Caco-2 (cell line): ENCODE data around the gene TNS3. TPM values are rescaled to one million over a fixed set of nuclear protein-coding genes. Genes with fewer than 3 reads are reported as not detected.

ENCODE experiments used
- BruUV-seq: library from RNA; stranded (reverse); fragments of 400-500 nt; replicated peaks from 2 replicates; lab custom pipeline; 2021; lab: Mats Ljungman, UMichigan
- CTCF ChIA-PET: fragments of 300-600 bp; sonication (Branson Sonifier 250); formaldehyde crosslinking; loops from one replicate; lab custom pipeline; 2022; ENCODE audit warnings: antibody characterized with exemption; lab: Charles Lee
- POLR2A ChIA-PET: fragments of 300-600 bp; sonication (Branson Sonifier 250); formaldehyde crosslinking; loops from one replicate; lab custom pipeline; 2022; ENCODE audit warnings: antibody characterized with exemption; lab: Charles Lee
- DNase-seq, 2 experiments: peaks; one replicate each; pipeline versions ENCODE4 v3.0.0 to v3.0.0-alpha.2; 2020 to 2022
- H3K27me3 ChIP-seq: replicated peaks from 2 replicates; pipeline ENCODE4 v1.6.0; 2011; ENCODE audit warnings: low read length; ENCODE audit not compliant: control insufficient read depth, insufficient read depth
- H3K36me3 ChIP-seq: 2 replicates; pipeline ENCODE4 v1.5.1; 2011; ENCODE audit warnings: low read length; ENCODE audit not compliant: control insufficient read depth, insufficient read depth
- H3K4me1 ChIP-seq: fragments of 250-450 bp; sonication (Bioruptor Pico); 2 replicates; pipeline ENCODE4 v1.5.1; 2020; ENCODE audit warnings: mild to moderate bottlenecking
- H3K4me3 ChIP-seq: 2 replicates; pipeline ENCODE4 v1.5.1; 2011; ENCODE audit warnings: low read depth, mild to moderate bottlenecking, control low read depth, low read length
- H3K9me3 ChIP-seq: fragments of 250-450 bp; sonication (Bioruptor Pico); 2 replicates; pipeline ENCODE4 v1.5.1; 2020; ENCODE audit warnings: mild to moderate bottlenecking, moderate library complexity
- H3K27ac Mint-ChIP-seq: one replicate; pipeline ENCODE4 v1.8.0; 2022; ENCODE audit warnings: mixed read lengths; ENCODE audit not compliant: unreplicated experiment
- H3K27me3 Mint-ChIP-seq: one replicate; pipeline ENCODE4 v1.8.0; 2022; ENCODE audit warnings: mixed read lengths; ENCODE audit not compliant: insufficient read depth, unreplicated experiment
- H3K36me3 Mint-ChIP-seq: one replicate; pipeline ENCODE4 v1.8.0; 2022; ENCODE audit warnings: mild to moderate bottlenecking, mixed read lengths; ENCODE audit not compliant: insufficient read depth, unreplicated experiment
- H3K4me1 Mint-ChIP-seq: one replicate; pipeline ENCODE4 v1.8.0; 2022; ENCODE audit warnings: low read depth, mixed read lengths; ENCODE audit not compliant: unreplicated experiment
- H3K4me3 Mint-ChIP-seq: one replicate; pipeline ENCODE4 v1.8.0; 2022; ENCODE audit warnings: mild to moderate bottlenecking, moderate library complexity, mixed read lengths; ENCODE audit not compliant: unreplicated experiment
- H3K9me3 Mint-ChIP-seq: one replicate; pipeline ENCODE4 v1.8.0; 2022; ENCODE audit warnings: mixed read lengths; ENCODE audit not compliant: unreplicated experiment
- intact Hi-C: fragments of 100-400 bp; cut with micrococcal nuclease; formaldehyde crosslinking; loops from one replicate; pipeline ENCODE4 v1.10.0; 2022; ENCODE audit not compliant: unreplicated experiment
- total RNA-seq: library from RNA; stranded (reverse); gene quantifications from 2 replicates; pipeline ENCODE4 v1.2.3, GENCODE V29; 2022
- TF ChIP-seq, protein P1 (sequence below), 2 experiments: fragments of 200-600 bp in 1 of 2; IDR thresholded peaks; 1 replicate in 1 of 2; 2 replicates in 1 of 2; pipeline versions ENCODE4 v1.5.1 to v1.8.0; 2011 to 2022; ENCODE audit warnings: antibody characterized with exemption in 1 of 2, control low read depth in 1 of 2, inconsistent platforms in 1 of 2, low read depth in 1 of 2, low read length in 1 of 2, mild to moderate bottlenecking in 1 of 2, moderate library complexity in 1 of 2; ENCODE audit not compliant: insufficient read depth in 1 of 2, severe bottlenecking in 1 of 2, unreplicated experiment in 1 of 2

The TNS3 gene
- total RNA-seq, 1 experiment from 2014 or later: 263 TPM

DNA sequence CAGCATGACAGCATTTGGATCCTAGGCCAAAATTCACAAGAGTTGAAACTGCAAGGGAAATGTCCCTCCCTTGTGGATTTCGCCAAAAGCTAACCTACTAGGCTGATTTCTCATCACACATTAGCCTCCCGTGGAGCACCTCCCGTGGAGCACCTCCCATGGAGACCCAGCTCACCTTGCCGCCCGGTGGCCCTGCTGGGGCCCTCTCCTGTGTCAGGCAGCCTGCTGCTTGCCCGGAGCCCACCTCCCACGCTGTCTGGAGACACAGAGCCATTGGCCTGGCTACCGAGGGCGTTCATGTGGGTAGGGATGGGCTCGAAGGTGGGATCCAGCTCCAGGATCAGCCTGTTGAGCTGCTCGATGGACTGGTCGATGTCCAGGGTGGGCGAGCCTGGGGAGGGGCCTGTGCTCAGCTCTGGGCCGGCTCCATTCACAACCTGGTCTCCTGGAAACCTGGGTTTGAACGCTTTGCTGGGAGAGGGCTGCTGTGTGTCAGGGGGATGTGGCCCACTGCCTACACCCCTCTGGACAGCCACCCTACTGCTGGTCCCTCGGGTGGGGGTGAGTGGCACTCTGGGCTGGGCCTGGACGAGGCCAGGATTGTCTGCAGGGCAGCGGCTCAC is 213.6 kb downstream of the TNS3 start:
- POLR2A ChIA-PET: no interaction called here
- Mint-ChIP-seq H3K4me3 (no peak overlapping the region), H3K36me3 (peaks cover 72% of the 10 kb centered on the region), H3K4me1 (peaks cover 10% of the 10 kb centered on the region), H3K27ac (no peak overlapping the region), H3K27me3 (no peaks in the 10 kb centered on the region), H3K9me3 (no peaks in the 10 kb centered on the region)
- H3K4me1 ChIP-seq: no peaks in the 10 kb centered on the region
- no peaks in the 10 kb centered on the region for H3K27me3 ChIP-seq
- TF ChIP-seq, protein P1, sequence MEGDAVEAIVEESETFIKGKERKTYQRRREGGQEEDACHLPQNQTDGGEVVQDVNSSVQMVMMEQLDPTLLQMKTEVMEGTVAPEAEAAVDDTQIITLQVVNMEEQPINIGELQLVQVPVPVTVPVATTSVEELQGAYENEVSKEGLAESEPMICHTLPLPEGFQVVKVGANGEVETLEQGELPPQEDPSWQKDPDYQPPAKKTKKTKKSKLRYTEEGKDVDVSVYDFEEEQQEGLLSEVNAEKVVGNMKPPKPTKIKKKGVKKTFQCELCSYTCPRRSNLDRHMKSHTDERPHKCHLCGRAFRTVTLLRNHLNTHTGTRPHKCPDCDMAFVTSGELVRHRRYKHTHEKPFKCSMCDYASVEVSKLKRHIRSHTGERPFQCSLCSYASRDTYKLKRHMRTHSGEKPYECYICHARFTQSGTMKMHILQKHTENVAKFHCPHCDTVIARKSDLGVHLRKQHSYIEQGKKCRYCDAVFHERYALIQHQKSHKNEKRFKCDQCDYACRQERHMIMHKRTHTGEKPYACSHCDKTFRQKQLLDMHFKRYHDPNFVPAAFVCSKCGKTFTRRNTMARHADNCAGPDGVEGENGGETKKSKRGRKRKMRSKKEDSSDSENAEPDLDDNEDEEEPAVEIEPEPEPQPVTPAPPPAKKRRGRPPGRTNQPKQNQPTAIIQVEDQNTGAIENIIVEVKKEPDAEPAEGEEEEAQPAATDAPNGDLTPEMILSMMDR (IDR thresholded peaks at IDR 0.05; ENCODE audit: insufficient read depth in 1 of 2, low read depth in 1 of 2, low read length in 1 of 2, severe bottlenecking in 1 of 2, unreplicated experiment in 1 of 2): no peak
- peaks cover 6% of the 10 kb centered on the region for H3K36me3 ChIP-seq
- no peaks in the 10 kb centered on the region for H3K9me3 ChIP-seq
- intact Hi-C loops: no loop called here
- CTCF ChIA-PET: no interaction called here
- BruUV-seq: no TSS peak
- DNase-seq: no peak
- no peak overlapping the region for H3K4me3 ChIP-seq

DNA sequence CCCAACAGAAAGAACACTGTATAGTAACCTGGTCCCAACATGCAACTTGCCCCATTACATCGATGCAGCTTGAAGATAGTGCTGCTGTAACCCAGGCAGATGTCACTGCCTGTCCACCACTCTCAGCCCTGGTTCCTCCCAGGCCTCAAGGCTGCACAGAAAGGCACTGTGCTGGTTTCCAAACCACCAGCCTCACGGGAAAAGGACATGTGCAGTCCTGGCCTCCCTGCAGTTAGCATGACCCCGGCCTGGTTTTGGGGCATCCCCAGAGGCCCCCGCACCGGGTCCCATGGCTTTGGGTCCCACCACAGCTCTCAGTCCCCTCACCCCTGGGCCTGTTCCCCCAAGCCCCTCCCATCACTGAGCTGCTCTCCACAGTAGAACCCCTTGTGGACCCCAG is 214.5 kb downstream of the TNS3 start:
- Mint-ChIP-seq H3K4me3 (no peak overlapping the region), H3K9me3 (no peaks in the 10 kb centered on the region), H3K27ac (peak overlapping the region; percentile 17), H3K4me1 (peaks cover 2% of the 10 kb centered on the region), H3K27me3 (no peaks in the 10 kb centered on the region), H3K36me3 (peaks cover 63% of the 10 kb centered on the region)
- ChIA-PET CTCF (no interaction called here), POLR2A (no interaction called here)
- intact Hi-C loops: no loop called here
- no TSS peak for BruUV-seq
- Histone ChIP-seq H3K27me3 (no peaks in the 10 kb centered on the region), H3K9me3 (no peaks in the 10 kb centered on the region), H3K4me1 (no peaks in the 10 kb centered on the region), H3K4me3 (no peak overlapping the region), H3K36me3 (peaks cover 6% of the 10 kb centered on the region)
- TF ChIP-seq, protein P1 (IDR thresholded peaks at IDR 0.05; ENCODE audit: insufficient read depth in 1 of 2, low read depth in 1 of 2, low read length in 1 of 2, severe bottlenecking in 1 of 2, unreplicated experiment in 1 of 2): no peak
- DNase-seq: no peak

DNA sequence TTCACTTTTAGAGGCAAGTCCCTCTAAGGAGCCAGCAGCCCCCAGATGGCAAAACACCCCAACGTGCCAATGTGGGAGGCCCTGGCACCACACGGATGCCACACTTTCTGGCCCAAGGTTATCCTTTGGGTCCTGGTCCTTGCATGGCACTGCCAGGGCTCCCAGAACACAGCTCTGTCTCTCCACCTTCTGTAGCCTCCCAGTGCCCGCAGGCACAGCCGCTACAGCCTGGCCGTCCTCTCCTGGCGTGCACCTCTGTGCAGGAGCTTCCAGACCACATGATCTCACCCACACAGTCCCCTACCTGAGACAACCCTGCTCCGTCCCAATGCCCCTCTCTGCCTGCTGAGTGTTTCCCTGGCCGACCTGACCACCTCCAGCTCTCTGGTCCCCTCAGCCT is 215.0 kb downstream of the TNS3 start:
- BruUV-seq: no TSS peak
- TF ChIP-seq, protein P1 (IDR thresholded peaks at IDR 0.05; ENCODE audit: insufficient read depth in 1 of 2, low read depth in 1 of 2, low read length in 1 of 2, severe bottlenecking in 1 of 2, unreplicated experiment in 1 of 2): no peak

More for the DNA sequence above, 215.0 kb downstream of the TNS3 start:
- CTCF ChIA-PET: no interaction called here
- no peak overlapping the region for H3K4me3 ChIP-seq
- POLR2A ChIA-PET: no interaction called here
- H3K36me3 ChIP-seq: peaks cover 6% of the 10 kb centered on the region
- Mint-ChIP-seq H3K4me1 (no peaks in the 10 kb centered on the region), H3K27ac (peak overlapping the region; percentile 17), H3K36me3 (peaks cover 59% of the 10 kb centered on the region), H3K27me3 (no peaks in the 10 kb centered on the region), H3K4me3 (no peak overlapping the region), H3K9me3 (no peaks in the 10 kb centered on the region)
- no peaks in the 10 kb centered on the region for H3K9me3 ChIP-seq
- H3K27me3 ChIP-seq: no peaks in the 10 kb centered on the region
- no peaks in the 10 kb centered on the region for H3K4me1 ChIP-seq
- intact Hi-C loops: no loop called here
- no peak for DNase-seq
